Fibroblast of pulmonary artery (primary cell): ENCODE measurements around the gene RPTOR.
"Not testable (repeated sequence)": the region's sequence is repeated elsewhere in the genome, so short reads cannot be mapped to it uniquely, and the experiment has no call there.

Experiments
- DNase-seq: peaks from one replicate; pipeline ENCODE4 v3.0.0-alpha.2; 2010; ENCODE audit warnings: low read depth
- H3K4me3 ChIP-seq: replicated peaks from 2 replicates; pipeline ENCODE4 v1.5.1; 2011; ENCODE audit warnings: low read depth, mild to moderate bottlenecking, control low read depth, low read length, moderate library complexity
- TF ChIP-seq, protein P1 (sequence below): IDR thresholded peaks from 2 replicates; pipeline ENCODE4 v1.5.1; 2011; ENCODE audit warnings: mild to moderate bottlenecking, control low read depth, low read length, inconsistent platforms; ENCODE audit errors: missing control alignments

Gene RPTOR

DNA sequence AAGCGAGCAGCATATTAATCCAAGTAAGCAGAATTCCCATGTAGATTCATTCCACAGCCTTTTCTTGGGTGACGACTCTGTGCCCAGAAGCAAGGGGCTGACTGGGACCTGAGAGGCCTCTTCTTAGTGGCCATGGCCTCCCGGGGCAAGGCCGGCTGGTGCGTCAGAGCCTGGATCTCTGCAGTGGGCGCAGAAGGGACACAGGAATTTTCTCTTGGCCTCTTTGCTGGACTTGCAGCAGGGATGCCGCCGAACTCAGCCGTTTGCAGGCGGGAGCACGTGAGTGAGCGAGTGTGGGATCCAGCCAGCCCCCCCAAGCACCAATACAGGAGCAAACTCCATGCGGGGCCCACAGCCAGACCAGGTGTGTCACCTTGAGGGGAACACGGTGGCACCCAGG is 151.8 kb downstream of the RPTOR start:
- DNase-seq: no peak
- no peak overlapping the region for H3K4me3 ChIP-seq
- TF ChIP-seq, protein P1, sequence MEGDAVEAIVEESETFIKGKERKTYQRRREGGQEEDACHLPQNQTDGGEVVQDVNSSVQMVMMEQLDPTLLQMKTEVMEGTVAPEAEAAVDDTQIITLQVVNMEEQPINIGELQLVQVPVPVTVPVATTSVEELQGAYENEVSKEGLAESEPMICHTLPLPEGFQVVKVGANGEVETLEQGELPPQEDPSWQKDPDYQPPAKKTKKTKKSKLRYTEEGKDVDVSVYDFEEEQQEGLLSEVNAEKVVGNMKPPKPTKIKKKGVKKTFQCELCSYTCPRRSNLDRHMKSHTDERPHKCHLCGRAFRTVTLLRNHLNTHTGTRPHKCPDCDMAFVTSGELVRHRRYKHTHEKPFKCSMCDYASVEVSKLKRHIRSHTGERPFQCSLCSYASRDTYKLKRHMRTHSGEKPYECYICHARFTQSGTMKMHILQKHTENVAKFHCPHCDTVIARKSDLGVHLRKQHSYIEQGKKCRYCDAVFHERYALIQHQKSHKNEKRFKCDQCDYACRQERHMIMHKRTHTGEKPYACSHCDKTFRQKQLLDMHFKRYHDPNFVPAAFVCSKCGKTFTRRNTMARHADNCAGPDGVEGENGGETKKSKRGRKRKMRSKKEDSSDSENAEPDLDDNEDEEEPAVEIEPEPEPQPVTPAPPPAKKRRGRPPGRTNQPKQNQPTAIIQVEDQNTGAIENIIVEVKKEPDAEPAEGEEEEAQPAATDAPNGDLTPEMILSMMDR: no peak

DNA sequence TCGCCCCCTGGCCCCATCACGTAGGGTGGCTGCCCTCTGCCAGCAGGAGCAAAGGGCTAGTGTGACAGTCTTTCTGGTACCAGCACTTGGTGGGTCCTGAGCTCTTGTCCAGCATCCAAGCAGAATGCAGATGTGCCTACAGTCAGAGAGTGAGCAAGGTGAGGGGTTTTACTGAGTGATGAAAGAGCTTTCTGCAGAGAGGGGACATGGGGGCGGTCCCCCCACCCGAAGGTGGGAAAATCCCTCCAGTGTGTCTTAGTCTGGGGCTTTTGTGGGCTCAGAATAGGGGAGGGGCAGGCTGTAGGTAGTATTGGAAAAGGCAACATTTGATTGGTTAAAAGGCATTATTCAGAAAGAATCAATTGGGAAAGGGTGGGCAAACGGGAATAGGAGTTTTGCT is 152.3 kb downstream of the RPTOR start:
- H3K4me3 ChIP-seq: no peak overlapping the region
- TF ChIP-seq, protein P1: no peak
- DNase-seq: no peak

DNA sequence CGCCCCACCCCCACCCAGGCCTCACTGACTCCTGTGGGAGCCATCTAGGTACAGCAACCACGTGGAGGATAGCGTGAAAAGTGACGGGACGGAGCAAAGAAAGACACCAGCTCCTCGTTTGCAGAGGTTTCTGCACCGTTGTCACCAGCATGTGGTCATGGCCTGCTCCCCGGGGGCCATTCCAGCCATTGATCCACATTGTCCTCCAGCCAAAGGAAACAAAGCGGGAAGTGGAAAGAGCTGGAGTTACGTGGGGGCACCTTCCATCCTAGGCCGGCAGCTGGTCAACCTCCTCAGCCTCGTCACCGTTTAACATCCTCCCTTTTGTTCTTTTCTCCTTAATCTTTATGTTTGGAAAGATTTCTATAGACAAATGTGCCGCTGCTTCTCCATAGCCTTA is 153.7 kb downstream of the RPTOR start:
- DNase-seq: no peak
- H3K4me3 ChIP-seq: no peak overlapping the region
- TF ChIP-seq, protein P1: no peak

DNA sequence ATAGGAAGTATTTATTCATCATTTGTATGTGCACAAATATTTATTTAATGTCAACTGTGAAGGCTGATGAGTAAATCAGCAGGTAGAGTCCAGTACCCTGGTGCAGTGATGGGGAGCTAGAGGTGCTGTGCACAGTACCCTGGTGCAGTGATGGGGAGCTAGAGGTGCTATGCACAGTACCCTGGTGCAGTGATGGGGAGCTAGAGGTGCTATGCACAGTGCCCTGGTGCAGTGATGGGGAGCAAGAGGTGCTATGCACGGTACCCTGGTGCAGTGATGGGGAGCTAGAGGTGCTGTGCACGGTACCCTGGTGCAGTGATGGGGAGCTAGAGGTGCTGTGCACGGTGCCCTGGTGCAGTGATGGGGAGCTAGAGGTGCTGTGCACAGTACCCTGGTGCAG is 154.6 kb downstream of the RPTOR start:
- H3K4me3 ChIP-seq, DNase-seq: not testable (repeated sequence)

GRCh38 chr17:80701730-80702129 is 157.1 kb downstream of the RPTOR start:
- no peak overlapping the region for H3K4me3 ChIP-seq
- no peak for DNase-seq
- TF ChIP-seq, protein P1: no peak

DNA sequence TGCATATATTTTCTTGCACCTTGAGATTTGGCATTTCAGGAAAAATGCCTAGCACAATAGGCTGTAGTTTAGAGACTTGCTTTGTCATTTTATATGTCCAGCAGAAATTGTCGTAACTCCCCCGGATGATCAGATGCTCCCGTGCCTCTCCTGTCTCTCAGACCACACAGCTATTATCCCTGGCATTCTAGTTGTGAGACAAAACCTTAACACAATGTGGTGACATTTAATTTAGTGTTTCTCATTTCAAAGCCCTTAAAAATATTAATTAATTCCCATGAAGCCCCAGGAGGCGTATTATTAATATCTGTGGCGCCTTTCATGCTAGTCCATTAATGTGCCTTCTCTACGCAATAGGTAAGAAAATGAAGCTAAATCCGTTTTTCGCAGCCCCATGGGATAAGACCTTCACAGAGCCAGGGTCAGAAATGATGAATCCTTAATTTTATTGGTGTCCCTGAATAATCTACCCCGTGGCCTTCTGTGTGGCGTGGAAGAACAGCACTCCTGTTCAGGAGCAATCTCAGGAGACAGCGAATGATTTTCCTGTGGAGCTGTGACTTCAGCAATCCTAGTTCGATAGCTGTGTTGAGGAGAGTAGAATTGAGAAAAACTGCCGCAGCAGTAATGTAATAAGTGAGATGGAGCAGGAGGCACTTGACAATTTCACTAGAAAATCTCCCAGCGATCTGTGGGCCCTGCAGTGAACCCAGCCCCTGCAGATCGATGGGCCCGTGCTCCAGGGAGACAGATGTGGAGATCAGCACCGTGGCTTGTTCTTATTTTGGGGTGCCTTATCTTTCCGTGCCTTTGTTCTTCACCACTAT is 157.9 kb downstream of the RPTOR start:
- TF ChIP-seq, protein P1: no peak
- H3K4me3 ChIP-seq: no peak overlapping the region

DNA sequence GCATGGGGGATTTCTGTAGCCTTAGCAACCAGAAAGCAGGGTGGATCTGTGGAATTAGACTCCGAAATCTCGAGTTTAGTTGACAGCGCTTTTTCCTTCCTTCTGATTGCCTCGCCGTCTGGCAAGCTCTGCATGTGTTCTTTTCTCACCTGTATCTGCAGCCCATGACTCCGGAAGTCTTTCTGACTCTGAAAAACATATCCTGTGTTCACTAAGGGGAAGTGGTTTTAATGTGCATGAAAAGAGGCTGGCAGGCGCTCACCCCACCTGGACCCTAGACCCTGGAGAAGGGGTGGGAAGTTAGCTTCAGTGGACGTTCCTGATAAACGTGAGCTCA is 158.5 kb downstream of the RPTOR start:
- TF ChIP-seq, protein P1: no peak
- no peak overlapping the region for H3K4me3 ChIP-seq
- no peak for DNase-seq

More for the DNA sequence above, 157.9 kb downstream of the RPTOR start:
- DNase-seq: no peak
